IMR-90 (cell line): ENCODE measurements around the gene KAZN. TPM values are rescaled to one million over a fixed set of nuclear protein-coding genes. Genes with fewer than 3 reads are reported as not detected.
A peak's percentile ranks its signal among the peaks of the same experiment; 100 is the strongest.

Source experiments
- ATAC-seq: fragments of 200-7000 bp; cut with Tn5 transposase; 2 replicates; pipeline ENCODE4 v1.9.1; 2020; ENCODE audit warnings: low read depth, mild to moderate bottlenecking, moderate library complexity
- BruUV-seq: library from RNA; stranded (reverse); fragments of 400-500 nt; replicated peaks from 2 replicates; lab custom pipeline; 2021; lab: Mats Ljungman, UMichigan
- CTCF ChIA-PET: fragments of 300-600 bp; formaldehyde crosslinking; extraction: SDS; loops from one replicate; lab custom pipeline; 2021; ENCODE audit warnings: antibody characterized with exemption; lab: Yijun Ruan, JAX
- POLR2A ChIA-PET: fragments of 300-600 bp; sonication (Branson Sonifier 250); formaldehyde crosslinking; loops from one replicate; lab custom pipeline; 2022; ENCODE audit warnings: antibody characterized with exemption; ENCODE audit not compliant: unreplicated experiment; lab: Charles Lee
- DNase-seq: peaks from one replicate; pipeline ENCODE4 v3.0.0; 2013
- H2AFZ ChIP-seq: replicated peaks from 2 replicates; pipeline ENCODE3; 2013; ENCODE audit warnings: low read length, mild to moderate bottlenecking; ENCODE audit not compliant: poor library complexity
- H2AK5ac ChIP-seq: 2 replicates; pipeline ENCODE4 v1.6.1; 2013; ENCODE audit warnings: low read depth, low read length, inconsistent platforms
- H2AK9ac ChIP-seq: replicated peaks from 2 replicates; pipeline ENCODE3; 2013; ENCODE audit warnings: mild to moderate bottlenecking, low read depth, low read length, moderate library complexity; ENCODE audit not compliant: poor library complexity
- H2BK120ac ChIP-seq: 2 replicates; pipeline ENCODE4 v1.6.1; 2013; ENCODE audit warnings: low read depth, low read length, inconsistent platforms
- H2BK15ac ChIP-seq: 3 replicates; pipeline ENCODE4 v1.6.1; 2013; ENCODE audit warnings: low read depth, low read length, inconsistent platforms
- H2BK20ac ChIP-seq: 2 replicates; pipeline ENCODE4 v1.6.1; 2013; ENCODE audit warnings: low read depth, mild to moderate bottlenecking, inconsistent platforms, low read length, moderate library complexity
- H2BK5ac ChIP-seq: 2 replicates; pipeline ENCODE4 v1.6.1; 2013; ENCODE audit warnings: mild to moderate bottlenecking, low read depth, low read length, inconsistent platforms; ENCODE audit not compliant: poor library complexity, severe bottlenecking
- H3K14ac ChIP-seq: replicated peaks from 2 replicates; pipeline ENCODE4 v1.6.1; 2013; ENCODE audit warnings: low read depth, low read length, inconsistent platforms
- H3K18ac ChIP-seq: 2 replicates; pipeline ENCODE4 v1.6.1; 2013; ENCODE audit warnings: low read depth, low read length, control low read depth
- H3K23ac ChIP-seq: 2 replicates; pipeline ENCODE4 v1.6.1; 2013; ENCODE audit warnings: low read depth, low read length, inconsistent platforms
- H3K27ac ChIP-seq: 2 replicates; pipeline ENCODE4 v1.5.1; 2013; ENCODE audit warnings: mild to moderate bottlenecking, control low read depth, low read length; ENCODE audit not compliant: insufficient read depth
- H3K27me3 ChIP-seq: 2 replicates; pipeline ENCODE4 v1.6.1; 2013; ENCODE audit warnings: low read length; ENCODE audit not compliant: control insufficient read depth, insufficient read depth
- H3K36me3 ChIP-seq: 2 replicates; pipeline ENCODE4 v1.6.1; 2013; ENCODE audit warnings: low read length, mixed read lengths; ENCODE audit not compliant: control insufficient read depth, insufficient read depth
- H3K4ac ChIP-seq: 2 replicates; pipeline ENCODE4 v1.6.1; 2013; ENCODE audit warnings: low read depth, low read length, inconsistent platforms
- H3K4me1 ChIP-seq: 2 replicates; pipeline ENCODE4 v1.6.1; 2013; ENCODE audit warnings: low read length, mixed read lengths; ENCODE audit not compliant: control insufficient read depth, insufficient read depth
- H3K4me2 ChIP-seq: 2 replicates; pipeline ENCODE4 v1.6.1; 2013; ENCODE audit warnings: low read depth, mild to moderate bottlenecking, control low read depth, low read length, moderate library complexity
- H3K4me3 ChIP-seq: 2 replicates; pipeline ENCODE4 v1.5.1; 2013; ENCODE audit warnings: low read depth, mild to moderate bottlenecking, control low read depth, low read length, moderate library complexity; ENCODE audit not compliant: insufficient read depth
- H3K56ac ChIP-seq: 2 replicates; pipeline ENCODE4 v1.6.1; 2013; ENCODE audit warnings: low read length, inconsistent platforms; ENCODE audit not compliant: insufficient read depth; ENCODE audit errors: extremely low read depth
- H3K79me1 ChIP-seq, 2 experiments: 2 replicates each; pipeline ENCODE4 v1.6.1; 2013; ENCODE audit warnings: low read length in 2 of 2, inconsistent platforms in 1 of 2, low read depth in 1 of 2
- H3K9ac ChIP-seq: 2 replicates; pipeline ENCODE4 v1.6.1; 2013; ENCODE audit warnings: low read depth, low read length, control low read depth
- H3K9me1 ChIP-seq: 2 replicates; pipeline ENCODE4 v1.6.1; 2013; ENCODE audit warnings: low read length, inconsistent platforms; ENCODE audit not compliant: insufficient read depth
- H3K9me3 ChIP-seq: 2 replicates; pipeline ENCODE4 v1.6.1; 2013; ENCODE audit warnings: low read length; ENCODE audit not compliant: control insufficient read depth, insufficient read depth
- H4K20me1 ChIP-seq: 2 replicates; pipeline ENCODE4 v1.6.1; 2013; ENCODE audit warnings: low read length, inconsistent platforms; ENCODE audit not compliant: insufficient read depth
- H4K5ac ChIP-seq: 2 replicates; pipeline ENCODE4 v1.6.1; 2013; ENCODE audit warnings: mild to moderate bottlenecking, low read depth, low read length, control low read depth
- H4K8ac ChIP-seq, 2 experiments: 2 replicates each; pipeline ENCODE4 v1.6.1; 2013; ENCODE audit warnings: low read depth in 2 of 2, low read length in 2 of 2, control low read depth in 1 of 2, inconsistent platforms in 1 of 2
- H4K91ac ChIP-seq: 2 replicates; pipeline ENCODE4 v1.6.1; 2013; ENCODE audit warnings: low read depth, low read length, inconsistent platforms; ENCODE audit not compliant: insufficient read depth
- SMC3 ChIP-seq: fragments of 150-350 bp; IDR thresholded peaks from 2 replicates; pipeline ENCODE4 v1.6.1; 2016; ENCODE audit warnings: low read depth, mild to moderate bottlenecking, antibody characterized with exemption, low read length, moderate library complexity
- USF2 ChIP-seq: fragments of 150-350 bp; IDR thresholded peaks from 2 replicates; pipeline ENCODE4 v1.6.1; 2017; ENCODE audit warnings: mild to moderate bottlenecking, antibody characterized with exemption, low read length, low read depth
- dilution Hi-C: fragments of 300-500 bp; cut with HindIII; formaldehyde crosslinking; loops from one replicate; pipeline ENCODE4 v1.14.3; 2018; ENCODE audit warnings: low sequenced_read_pairs; ENCODE audit not compliant: unreplicated experiment
- in situ Hi-C: fragments of 300-500 bp; cut with MboI; formaldehyde crosslinking; loops from 3 replicates; pipeline ENCODE4 v1.14.3; 2019; ENCODE audit warnings: low sequenced_read_pairs, inconsistent platforms, mixed read lengths
- intact Hi-C: fragments of 100-400 bp; cut with micrococcal nuclease; formaldehyde crosslinking; loops from 2 replicates; pipeline ENCODE4 v1.10.0; 2022
- polyA plus RNA-seq, 3 experiments: library from polyadenylated mRNA; depleted of rRNA; stranded (reverse); fragments of >200 nt; gene quantifications; 2 replicates each; pipeline ENCODE4 v1.2.3, GENCODE V29; 2012; ENCODE audit warnings: low replicate concordance in 1 of 3
- total RNA-seq: library from RNA; depleted of rRNA; stranded (reverse); fragments of >200 nt; gene quantifications from 2 replicates; pipeline ENCODE4 v1.2.3, GENCODE V29; 2012

The KAZN gene
- total and polyA plus RNA-seq, 2 of the 4 experiments (the other 2 are of a cell fraction): 5.2 to 10.5 TPM

- peak; percentile 75 for TF ChIP-seq USF2
- no peak for TF ChIP-seq SMC3
- CTCF ChIA-PET: interaction anchor here (1.2 kb wide), 1 partner anchor 131 kb away, joined by 3 read pairs; no protein-coding TSS in a partner anchor
- Histone ChIP-seq H2BK15ac (no peak overlapping the region), H3K4me2 (no peak overlapping the region), H3K36me3 (no peaks in the 10 kb centered on the region), H2BK20ac (no peak overlapping the region), H3K27ac (no peak overlapping the region), H3K56ac (no peak overlapping the region), H3K9me3 (peaks cover 4% of the 10 kb centered on the region; the same call in 1 of the 2 replicates), H2BK5ac (no peak overlapping the region), H3K9ac (no peak overlapping the region), H4K8ac (no peak overlapping the region), H3K4me1 (peaks cover 7% of the 10 kb centered on the region; the same call in 1 of the 2 replicates), H3K9me1 (no peaks in the 10 kb centered on the region), H2AK5ac (no peak overlapping the region), H3K14ac (no peak overlapping the region), H3K4me3 (no peak overlapping the region), H3K79me1 (no peaks in the 10 kb centered on the region), H4K20me1 (no peaks in the 10 kb centered on the region), H4K5ac (no peak overlapping the region), H3K18ac (no peak overlapping the region), H3K23ac (no peak overlapping the region), H2AFZ (no peak overlapping the region), H4K91ac (no peak overlapping the region), H2BK120ac (no peak overlapping the region), H3K27me3 (peaks cover 8% of the 10 kb centered on the region), H3K4ac (no peak overlapping the region), H2AK9ac (no peak overlapping the region)
- in situ Hi-C loops (no loop called here), dilution Hi-C loops (no loop called here), intact Hi-C loops (no loop called here)
- BruUV-seq: no TSS peak
- DNase-seq (peak; percentile 7), ATAC-seq (no peak)
- POLR2A ChIA-PET: no interaction called here
Observed at GRCh38 chr1:14897080-14897449, 298.6 kb downstream of the KAZN start.
